Middle frontal gyrus (tissue), 1 donor: Measurements from ENCODE around the gene WNK2.

Experiments
- DNase-seq: peaks from one replicate; pipeline ENCODE4 v3.0.0-alpha.2; 2015; ENCODE audit warnings: low spot score; ENCODE audit errors: extremely low spot score

The WNK2 gene

DNA sequence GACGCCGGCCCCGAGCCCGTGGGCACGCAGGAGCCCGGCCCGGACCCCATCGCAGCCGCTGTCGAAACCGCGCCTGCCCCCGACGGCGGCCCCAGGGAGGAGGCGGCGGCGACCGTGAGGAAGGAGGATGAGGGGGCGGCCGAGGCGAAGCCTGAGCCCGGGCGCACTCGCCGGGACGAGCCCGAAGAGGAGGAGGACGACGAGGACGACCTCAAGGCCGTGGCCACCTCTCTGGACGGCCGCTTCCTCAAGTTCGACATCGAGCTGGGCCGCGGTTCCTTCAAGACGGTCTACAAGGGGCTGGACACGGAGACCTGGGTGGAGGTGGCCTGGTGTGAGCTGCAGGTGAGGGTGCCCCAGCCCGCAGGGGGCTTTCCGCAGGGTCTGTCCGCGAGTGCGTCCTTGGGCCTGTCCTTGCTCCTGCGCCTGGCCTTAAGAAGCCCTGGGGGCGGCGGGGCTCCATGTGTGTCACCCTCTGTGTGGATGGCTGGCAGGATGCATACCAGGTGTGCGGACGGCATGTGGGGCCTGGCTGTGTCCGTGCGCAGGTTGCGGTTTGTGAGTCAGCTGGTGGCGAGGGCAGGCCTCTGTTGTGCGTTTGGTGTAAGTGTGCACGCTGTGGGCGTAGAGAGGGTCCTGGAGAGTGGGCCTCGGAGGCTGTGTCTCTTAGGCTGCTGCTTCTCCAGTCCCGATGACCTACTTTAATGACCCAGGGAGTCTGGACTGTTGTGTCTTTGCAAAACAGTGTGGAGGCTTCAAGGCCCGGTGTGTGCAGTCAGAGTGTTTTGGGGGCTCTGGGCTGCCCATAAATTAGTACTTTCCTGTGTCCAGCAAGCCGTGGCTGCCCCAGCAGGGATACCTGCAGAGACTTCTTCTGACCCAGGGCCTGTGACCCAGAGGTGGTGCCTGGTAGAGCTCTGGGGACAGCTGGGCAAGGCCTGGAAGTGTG lies 1.6 kb downstream of the WNK2 start:
- DNase-seq: no peak

DNA sequence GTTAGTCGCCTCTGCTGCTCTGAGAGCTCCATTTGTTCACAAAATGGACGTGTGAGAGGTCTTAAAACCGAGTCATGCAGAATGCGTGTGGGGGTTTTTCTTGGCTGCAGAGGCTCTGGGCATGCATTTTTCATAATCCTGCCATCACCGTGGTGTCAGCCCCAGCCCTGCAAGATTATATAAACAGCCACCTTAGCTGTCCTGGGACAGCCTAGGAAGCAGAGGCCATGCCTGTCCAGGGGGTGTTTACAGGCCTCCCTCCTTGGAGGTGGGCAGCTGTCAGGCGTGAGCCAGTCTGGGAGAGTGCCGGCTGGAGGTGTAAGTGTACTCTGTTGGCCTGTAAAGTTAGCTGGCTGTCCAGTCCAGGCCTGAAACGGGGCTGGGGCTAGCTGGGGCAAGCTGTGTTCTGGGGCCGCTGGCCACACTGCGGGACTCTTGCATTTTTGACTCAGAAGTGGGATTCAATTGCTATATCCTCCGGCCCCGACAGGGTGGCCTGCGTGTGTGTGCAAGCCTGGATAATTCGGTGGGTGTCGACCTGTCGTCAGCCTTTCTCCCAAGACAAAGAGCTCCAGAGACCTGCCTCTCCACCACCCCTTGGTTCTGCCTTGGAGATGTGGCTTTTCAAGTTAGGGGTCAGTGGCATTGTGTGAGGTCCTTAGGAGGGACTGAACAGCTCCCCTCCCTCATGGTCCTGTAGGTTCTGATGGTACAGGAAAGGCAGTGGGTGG lies 2.4 kb downstream of the WNK2 start:
- DNase-seq: no peak

GRCh38 chr9:93187047-93187446 lies 3.1 kb downstream of the WNK2 start:
- no peak for DNase-seq

DNA sequence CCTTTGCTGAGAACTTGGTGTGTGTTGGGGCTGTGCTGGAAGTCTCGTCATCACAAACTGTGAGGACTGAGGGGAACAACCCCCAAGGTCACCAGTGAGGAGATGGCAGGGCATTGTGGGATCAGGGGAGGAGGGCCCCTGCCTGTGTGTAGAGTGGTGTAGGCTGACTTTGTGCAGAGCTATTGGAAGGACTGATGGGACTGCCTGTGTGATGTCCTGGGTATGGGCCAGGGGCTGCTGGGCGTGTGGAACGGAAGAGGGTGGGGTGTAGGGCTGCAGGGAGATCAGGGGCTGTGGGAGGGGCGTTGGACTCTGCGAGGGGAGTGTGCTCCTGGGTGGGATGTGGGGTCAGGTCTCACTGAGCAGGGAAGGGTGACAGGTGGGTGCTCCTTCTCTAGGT lies 3.6 kb downstream of the WNK2 start:
- no peak for DNase-seq

DNA sequence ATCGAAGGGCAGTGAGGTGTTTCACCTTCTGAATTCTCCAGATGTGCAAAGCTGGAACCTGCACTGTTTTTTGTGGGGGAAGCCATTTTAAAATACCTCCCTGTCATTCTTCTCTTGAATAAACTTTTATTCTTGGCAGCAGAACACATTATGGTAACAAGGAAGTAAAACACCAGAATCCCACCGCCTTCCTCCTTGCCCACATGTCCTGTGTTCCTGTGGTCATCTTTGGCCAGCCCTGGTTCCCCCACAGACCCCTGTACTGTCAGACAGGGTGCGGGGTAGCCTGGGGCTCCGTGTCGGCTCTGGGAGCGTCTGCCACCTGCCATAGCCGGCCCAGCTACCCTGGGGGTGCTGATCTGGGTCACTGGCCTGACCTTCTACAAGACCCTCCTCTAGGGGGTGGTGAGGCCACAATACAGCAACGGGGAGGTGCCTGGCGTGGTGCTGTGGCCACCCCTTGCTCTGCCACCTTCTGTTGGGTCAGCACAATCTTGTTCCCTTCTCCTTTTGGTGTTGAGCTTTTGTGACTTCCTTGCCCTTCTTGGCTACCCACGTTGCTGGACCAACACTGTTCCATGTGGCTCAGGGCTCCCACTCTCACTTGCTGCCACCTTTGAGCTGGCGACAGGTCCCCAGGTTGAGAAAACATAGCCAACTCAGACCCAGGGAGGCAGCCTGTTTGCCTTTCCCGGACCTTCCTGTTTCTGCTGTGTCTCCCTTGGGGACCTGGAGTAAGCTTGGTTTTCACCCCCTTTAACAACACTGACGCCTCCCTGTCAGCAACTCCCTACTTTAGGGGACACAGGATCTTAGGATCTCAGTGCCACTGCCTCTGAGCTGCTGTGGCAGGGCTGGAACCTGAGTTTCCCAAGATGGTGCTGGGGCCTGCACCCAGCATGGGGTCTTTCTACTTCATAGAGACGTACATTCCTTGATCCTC lies 4.8 kb downstream of the WNK2 start:
- DNase-seq: no peak

- no peak for DNase-seq
Measured at GRCh38 chr9:93189369-93190132, 5.6 kb downstream of the WNK2 start.

GRCh38 chr9:93190133-93190525 lies 6.2 kb downstream of the WNK2 start:
- DNase-seq: no peak

DNA sequence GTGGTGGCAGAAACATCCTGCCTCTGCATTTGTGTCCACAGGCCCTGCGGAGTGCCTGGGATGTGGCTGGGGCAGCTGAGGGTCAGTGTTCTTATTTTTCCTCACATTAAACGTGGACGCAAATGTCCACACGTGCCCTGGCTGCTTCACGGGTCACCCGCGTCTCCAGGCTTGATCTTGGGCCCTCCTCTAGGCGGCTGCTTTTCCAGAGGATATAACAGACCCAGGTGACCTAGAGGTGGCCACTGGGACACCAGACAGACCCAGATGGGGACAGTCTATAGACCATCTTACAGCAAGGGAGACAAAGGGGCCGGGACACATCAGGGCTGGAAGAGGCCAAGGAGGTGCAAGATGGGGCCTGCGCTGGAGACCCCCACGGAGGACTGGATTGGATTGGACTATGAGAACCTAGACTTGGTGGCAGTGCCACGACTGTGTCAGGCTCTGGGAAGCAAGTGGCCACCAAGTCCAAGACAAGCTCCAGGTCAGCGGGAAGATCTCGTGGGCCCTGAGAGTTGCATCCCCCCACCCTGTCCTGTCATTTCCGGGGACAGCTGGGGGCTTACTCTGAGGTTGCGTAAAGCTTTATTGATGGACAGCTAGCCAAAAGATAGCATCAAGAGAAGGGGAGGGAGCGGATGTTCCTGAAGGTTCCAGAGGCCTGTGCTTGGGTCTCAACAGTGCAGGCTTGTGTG lies 6.9 kb downstream of the WNK2 start:
- no peak for DNase-seq

- no peak for DNase-seq
Measured at GRCh38 chr9:93191354-93191660, 7.4 kb downstream of the WNK2 start.

GRCh38 chr9:93192721-93193387 lies 8.9 kb downstream of the WNK2 start:
- DNase-seq: no peak

DNA sequence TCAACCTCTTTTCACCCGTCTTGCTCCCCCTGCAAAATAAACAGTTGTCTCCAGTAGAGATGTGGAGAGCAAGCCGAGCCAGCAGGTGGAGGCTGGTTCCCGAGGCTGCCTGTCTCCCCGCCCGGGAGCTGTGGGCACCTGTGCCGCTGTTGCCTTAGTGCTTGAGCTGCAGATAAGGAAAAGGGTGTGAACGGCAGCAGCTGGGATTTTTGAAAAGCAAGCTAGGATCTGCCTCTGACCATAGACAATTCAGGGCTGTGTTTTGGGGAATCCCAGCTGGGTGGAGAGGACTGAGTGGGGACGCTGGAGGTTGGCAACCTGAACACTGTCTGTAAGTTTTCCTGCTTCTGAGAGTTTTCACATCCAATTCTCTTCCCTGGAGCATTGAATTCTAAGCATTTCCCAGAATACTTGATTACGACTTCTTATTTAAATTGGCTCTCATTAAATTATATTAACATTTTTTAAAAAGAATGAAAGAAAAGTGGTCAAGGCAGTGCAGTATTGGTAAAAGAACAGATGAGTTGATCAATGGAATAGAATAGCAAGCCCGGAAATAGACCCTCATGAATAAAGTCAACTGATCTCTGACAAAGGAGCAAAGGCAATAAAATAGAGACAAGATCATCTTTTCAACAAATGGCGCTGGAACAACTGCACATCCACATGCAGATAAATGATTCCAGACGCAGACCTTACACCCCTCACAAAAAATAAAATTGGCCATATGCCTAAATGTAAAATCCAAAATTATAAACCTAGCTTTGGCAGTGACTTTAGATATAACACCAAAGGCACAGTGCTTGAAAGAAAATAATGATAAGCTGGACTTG lies 9.7 kb downstream of the WNK2 start:
- no peak for DNase-seq

- DNase-seq: no peak
Measured at GRCh38 chr9:93194221-93194625, 10.3 kb downstream of the WNK2 start.

DNA sequence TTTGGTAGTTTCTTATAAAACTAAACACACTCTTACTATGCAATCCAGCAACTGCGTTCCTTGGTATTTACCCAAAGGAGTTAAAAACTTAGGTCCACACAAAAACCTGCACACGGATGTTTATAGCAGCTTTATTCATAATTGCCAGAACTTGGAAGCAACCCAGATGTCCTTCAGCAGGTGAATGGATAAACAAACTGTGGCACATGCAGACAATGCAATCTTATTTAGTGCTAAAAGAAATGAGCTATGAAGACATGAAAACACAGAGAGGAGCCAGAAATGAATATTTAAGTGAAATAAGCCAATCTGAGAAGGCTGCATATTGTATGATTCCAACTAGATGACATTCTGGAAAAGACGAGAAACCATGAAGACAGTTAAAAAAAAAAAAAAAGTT lies 10.7 kb downstream of the WNK2 start:
- DNase-seq: no peak

DNA sequence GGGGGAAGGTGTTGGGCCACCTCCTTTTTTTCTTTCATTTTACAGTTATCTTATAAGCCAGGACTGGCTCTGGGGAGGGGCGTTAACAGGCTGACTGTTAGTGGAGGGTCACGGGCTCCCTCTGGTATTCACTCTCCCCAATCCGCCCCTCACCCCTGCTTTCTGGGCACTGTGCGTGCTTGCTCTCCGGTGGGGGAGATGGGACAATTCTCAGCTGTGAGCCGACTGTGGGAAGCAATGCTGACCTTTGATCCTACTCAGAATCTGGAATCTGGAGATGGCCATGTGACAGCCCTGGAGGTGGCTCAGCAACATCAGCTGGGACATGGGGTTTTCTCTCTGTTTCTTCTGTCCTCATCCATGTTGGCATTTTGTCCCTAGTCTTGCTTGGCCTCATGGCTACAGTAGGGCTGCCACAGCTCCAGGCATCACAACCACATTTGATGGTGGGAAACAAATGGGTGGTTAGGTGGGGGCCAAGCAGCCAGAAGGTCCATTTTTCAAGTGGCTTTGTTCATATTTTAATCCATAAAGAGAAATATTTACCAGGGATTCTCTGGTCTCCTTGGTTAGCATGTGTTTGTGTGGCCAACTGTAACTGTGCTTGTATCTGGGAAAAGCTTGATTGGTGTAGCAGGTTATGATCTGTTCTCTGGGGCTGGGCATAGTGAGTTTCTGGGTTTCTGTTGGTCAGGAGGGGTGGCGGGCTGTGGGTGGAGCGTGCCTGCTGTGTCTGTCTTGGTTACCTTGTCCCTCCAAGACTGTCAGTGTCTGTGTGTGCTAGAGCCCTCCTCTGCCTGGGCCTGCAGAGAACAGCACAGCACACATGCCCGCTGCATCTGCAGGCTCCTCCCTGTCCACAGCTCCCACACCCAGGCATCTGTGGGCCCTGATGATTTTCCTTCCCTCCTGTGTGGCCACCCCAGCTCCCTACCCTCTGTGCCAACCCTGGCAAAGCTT lies 12.4 kb downstream of the WNK2 start:
- no peak for DNase-seq

- no peak for DNase-seq
Measured at GRCh38 chr9:93197670-93198069, 13.7 kb downstream of the WNK2 start.

DNA sequence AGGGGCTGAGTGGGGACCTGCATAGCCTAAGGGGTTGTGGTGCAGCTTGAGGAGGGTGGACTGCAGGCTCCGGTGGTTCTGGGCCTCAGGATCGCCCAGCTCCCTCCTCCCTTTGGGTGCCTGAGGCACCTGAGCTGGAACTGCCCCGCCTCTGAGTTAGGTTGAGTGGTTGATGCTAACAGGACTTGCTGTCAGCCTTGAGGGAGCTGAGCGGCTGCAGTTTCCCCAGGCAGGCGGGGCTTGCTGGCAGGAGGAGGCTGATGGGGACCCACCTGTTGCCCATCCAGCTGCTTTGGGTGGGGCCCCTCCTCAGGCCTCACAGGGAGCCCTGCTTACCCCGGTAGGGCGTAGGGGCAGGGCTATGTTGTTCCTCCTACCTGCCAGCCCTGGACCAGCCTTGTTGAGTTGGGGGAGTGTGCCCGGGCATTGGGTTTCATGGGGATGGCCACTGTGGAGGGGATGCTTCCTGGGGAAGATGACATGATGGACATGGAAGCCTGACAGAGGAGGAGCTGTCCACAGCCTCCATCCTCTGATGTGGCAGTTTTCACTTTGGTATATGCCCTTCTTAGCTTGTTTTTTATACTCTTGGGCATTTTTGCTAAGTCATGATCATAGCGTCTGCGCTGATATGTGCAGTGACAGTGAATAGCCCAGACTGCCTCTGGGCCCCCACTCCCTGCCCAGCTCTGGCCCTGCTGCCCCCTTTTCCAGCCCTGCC lies 14.3 kb downstream of the WNK2 start:
- no peak for DNase-seq
